Measurements from ENCODE around the gene PDE10A.

- TF ChIP-seq CTCF (IDR thresholded peaks at IDR 0.05; ENCODE audit: low read depth, low read length) = no peak
- no peak for TF ChIP-seq POLR2A (IDR thresholded peaks at IDR 0.05; ENCODE audit: extremely low read depth, insufficient read length)
- TF ChIP-seq MYC (IDR thresholded peaks at IDR 0.05; ENCODE audit: low read depth, low read length) = no peak
Measured at GRCh38 chr6:165568326-165568725, 94.7 kb downstream of the PDE10A start.

All from NB4 (cell line).